H1 (cell line): ENCODE results near the gene RBM44. TPM values are rescaled to one million over a fixed set of nuclear protein-coding genes. Genes with fewer than 3 reads are reported as not detected.

Experiments
- CTCF ChIA-PET: fragments of 300-600 bp; sonication (Branson Sonifier 250); formaldehyde crosslinking; loops from one replicate; lab custom pipeline; 2021; ENCODE audit not compliant: partially characterized antibody; lab: Charles Lee
- POLR2A ChIA-PET: fragments of 300-600 bp; sonication (Branson Sonifier 250); formaldehyde crosslinking; loops from one replicate; lab custom pipeline; 2021; ENCODE audit warnings: inconsistent platforms; ENCODE audit not compliant: partially characterized antibody; lab: Charles Lee
- DNase-seq, 2 experiments: peaks; one replicate each; pipeline versions ENCODE4 v3.0.0 to v3.0.0-alpha.2; 2010 to 2022; ENCODE audit warnings: low spot score in 2 of 2, low read depth in 1 of 2, mixed read lengths in 1 of 2
- FAIRE-seq: peaks from 2 replicates; lab custom pipeline; 2011; peaks lifted over from hg19 to GRCh38; lab: Jason Lieb, UNC
- H2AFZ ChIP-seq: 2 replicates; pipeline ENCODE4 v1.8.1; 2012; ENCODE audit warnings: low read length, inconsistent platforms
- H2AK5ac ChIP-seq: 2 replicates; pipeline ENCODE4 v1.6.1; 2013; ENCODE audit warnings: low read depth, low read length
- H2BK120ac ChIP-seq: replicated peaks from 2 replicates; pipeline ENCODE3; 2013; ENCODE audit warnings: low read depth, low read length, inconsistent platforms
- H2BK12ac ChIP-seq: 2 replicates; pipeline ENCODE4 v1.6.1; 2013; ENCODE audit warnings: low read depth, low read length
- H2BK15ac ChIP-seq: 2 replicates; pipeline ENCODE4 v1.6.1; 2013; ENCODE audit warnings: low read length
- H2BK20ac ChIP-seq: 2 replicates; pipeline ENCODE4 v1.6.1; 2013; ENCODE audit warnings: low read length
- H2BK5ac ChIP-seq: 2 replicates; pipeline ENCODE4 v1.6.1; 2013; ENCODE audit warnings: low read depth, low read length
- H3K14ac ChIP-seq: 2 replicates; pipeline ENCODE4 v1.6.1; 2013; ENCODE audit warnings: inconsistent platforms; ENCODE audit not compliant: insufficient read length
- H3K18ac ChIP-seq: 2 replicates; pipeline ENCODE4 v1.6.1; 2013; ENCODE audit warnings: low read length; ENCODE audit errors: extremely low read depth
- H3K23ac ChIP-seq: 2 replicates; pipeline ENCODE4 v1.6.1; 2013; ENCODE audit warnings: inconsistent platforms; ENCODE audit not compliant: insufficient read length
- H3K23me2 ChIP-seq: 2 replicates; pipeline ENCODE4 v1.6.1; 2013; ENCODE audit warnings: low read depth, low read length
- H3K27ac ChIP-seq: 2 replicates; pipeline ENCODE4 v1.6.1; 2011; ENCODE audit warnings: low read depth, low read length, inconsistent platforms
- H3K27me3 ChIP-seq, 4 experiments: replicated peaks in 1 of 4; 1 replicate in 1 of 4; 2 replicates in 3 of 4; pipeline versions ENCODE4 v1.6.1 to v1.8.1; 2011 to 2013; ENCODE audit warnings: low read length in 3 of 4, mild to moderate bottlenecking in 3 of 4, inconsistent platforms in 2 of 4, mixed read lengths in 2 of 4, moderate library complexity in 1 of 4; ENCODE audit not compliant: control insufficient read depth in 3 of 4, insufficient read depth in 3 of 4; ENCODE audit errors: extremely low read depth in 1 of 4
- H3K36me3 ChIP-seq, 4 experiments: 2 replicates each; pipeline versions ENCODE4 v1.6.1 to v1.8.1; 2011 to 2013; ENCODE audit warnings: mild to moderate bottlenecking in 4 of 4, low read length in 3 of 4, moderate library complexity in 2 of 4, control low read depth in 1 of 4, inconsistent platforms in 1 of 4; ENCODE audit not compliant: insufficient read depth in 4 of 4, control insufficient read depth in 2 of 4
- H3K4ac ChIP-seq: replicated peaks from 2 replicates; pipeline ENCODE3; 2013; ENCODE audit warnings: low read length, low read depth, mixed read lengths, inconsistent platforms; ENCODE audit not compliant: insufficient read length
- H3K4me1 ChIP-seq, 4 experiments: replicated peaks in 1 of 4; 1 replicate in 1 of 4; 2 replicates in 3 of 4; pipeline versions ENCODE4 v1.6.1 to v1.8.1; 2011 to 2013; ENCODE audit warnings: low read length in 3 of 4, inconsistent platforms in 2 of 4, mixed read lengths in 1 of 4; ENCODE audit not compliant: insufficient read depth in 4 of 4, control insufficient read depth in 3 of 4
- H3K4me2 ChIP-seq, 2 experiments: 2 replicates each; pipeline versions ENCODE4 v1.6.1 to v1.8.1; 2011 to 2013; ENCODE audit warnings: low read depth in 2 of 2, low read length in 2 of 2, control low read depth in 1 of 2, inconsistent platforms in 1 of 2, mild to moderate bottlenecking in 1 of 2; ENCODE audit not compliant: insufficient read depth in 1 of 2
- H3K4me3 ChIP-seq, 4 experiments: fragments of 200-600, 300-600 bp in 1 of 4; sonication (generic), shearing (Covaris generic), sonication (Bioruptor Twin) in 1 of 4; 2 replicates each; pipeline versions ENCODE4 v1.5.1 to v1.8.1; 2011 to 2016; ENCODE audit warnings: low read length in 4 of 4, low read depth in 3 of 4, control low read depth in 2 of 4, inconsistent platforms in 2 of 4, mild to moderate bottlenecking in 2 of 4, mixed read lengths in 1 of 4, moderate library complexity in 1 of 4; ENCODE audit not compliant: insufficient read depth in 2 of 4; ENCODE audit errors: extremely low read depth in 1 of 4
- H3K56ac ChIP-seq: replicated peaks from 2 replicates; pipeline ENCODE3; 2013; ENCODE audit warnings: low read depth, mild to moderate bottlenecking, mixed read lengths, low read length, inconsistent platforms; ENCODE audit not compliant: insufficient read length
- H3K79me1 ChIP-seq: 2 replicates; pipeline ENCODE4 v1.6.1; 2013; ENCODE audit warnings: low read depth, low read length, control low read depth
- H3K79me2 ChIP-seq, 2 experiments: 2 replicates each; pipeline versions ENCODE4 v1.6.1 to v1.8.1; 2012 to 2013; ENCODE audit warnings: low read length in 2 of 2, mild to moderate bottlenecking in 2 of 2, inconsistent platforms in 1 of 2; ENCODE audit not compliant: insufficient read depth in 2 of 2, control insufficient read depth in 1 of 2
- H3K9ac ChIP-seq, 4 experiments: replicated peaks in 1 of 4; 1 replicate in 1 of 4; 2 replicates in 3 of 4; pipeline versions ENCODE4 v1.6.1 to v1.8.1; 2011 to 2013; ENCODE audit warnings: low read depth in 3 of 4, low read length in 3 of 4, control low read depth in 2 of 4, mild to moderate bottlenecking in 2 of 4, moderate library complexity in 2 of 4, inconsistent platforms in 1 of 4; ENCODE audit errors: extremely low read depth in 1 of 4
- H3K9me3 ChIP-seq, 2 experiments: 2 replicates each; pipeline versions ENCODE4 v1.6.1 to v1.8.1; 2012 to 2013; ENCODE audit warnings: mild to moderate bottlenecking in 2 of 2, moderate library complexity in 2 of 2, control low read depth in 1 of 2, inconsistent platforms in 1 of 2, low read depth in 1 of 2, low read length in 1 of 2, mixed read lengths in 1 of 2; ENCODE audit not compliant: insufficient read depth in 2 of 2
- H4K20me1 ChIP-seq, 2 experiments: replicated peaks in 1 of 2; 2 replicates each; pipeline versions ENCODE3 to v1.8.1; 2011 to 2013; ENCODE audit warnings: inconsistent platforms in 2 of 2, low read length in 2 of 2, mild to moderate bottlenecking in 1 of 2; ENCODE audit not compliant: insufficient read depth in 2 of 2, control insufficient read depth in 1 of 2
- H4K5ac ChIP-seq: 2 replicates; pipeline ENCODE4 v1.6.1; 2013; ENCODE audit warnings: low read length, low read depth, mixed read lengths, inconsistent platforms; ENCODE audit not compliant: insufficient read length
- H4K8ac ChIP-seq: 2 replicates; pipeline ENCODE4 v1.8.0; 2013; ENCODE audit warnings: mild to moderate bottlenecking, moderate library complexity, low read length, inconsistent platforms; ENCODE audit not compliant: insufficient read depth; ENCODE audit errors: extremely low read depth
- H4K91ac ChIP-seq: replicated peaks from 2 replicates; pipeline ENCODE3; 2013; ENCODE audit warnings: low read length, mixed read lengths, inconsistent platforms; ENCODE audit not compliant: insufficient read length
- BACH1 ChIP-seq: IDR thresholded peaks from 2 replicates; pipeline ENCODE4 v1.6.1; 2012; ENCODE audit warnings: low read length, improper control_type of control experiment
- CREB1 ChIP-seq: IDR thresholded peaks from 2 replicates; pipeline ENCODE4 v1.6.1; 2012; ENCODE audit warnings: inconsistent platforms
- GTF2F1 ChIP-seq: IDR thresholded peaks from 2 replicates; pipeline ENCODE4 v1.6.1; 2012; ENCODE audit warnings: low read depth, low read length, improper control_type of control experiment, borderline replicate concordance
- MAFK ChIP-seq: IDR thresholded peaks from 2 replicates; pipeline ENCODE4 v1.6.1; 2012; ENCODE audit warnings: low read depth, mild to moderate bottlenecking, improper control_type of control experiment, low read length
- SIN3A ChIP-seq, 2 experiments: IDR thresholded peaks in 1 of 2; conservative IDR thresholded peaks in 1 of 2; 2 replicates each; pipeline ENCODE4 v1.6.1; 2011 to 2012; ENCODE audit warnings: low read length in 2 of 2, improper control_type of control experiment in 1 of 2, low read depth in 1 of 2, mild to moderate bottlenecking in 1 of 2
- SRF ChIP-seq: IDR thresholded peaks from 2 replicates; pipeline ENCODE4 v1.6.1; 2011; ENCODE audit warnings: mild to moderate bottlenecking, low read depth, low read length, moderate library complexity
- TAF7 ChIP-seq: optimal IDR thresholded peaks from 2 replicates; pipeline ENCODE3; 2011; ENCODE audit warnings: low read depth, mild to moderate bottlenecking, inconsistent platforms, low read length, moderate library complexity, borderline replicate concordance
- WGBS, 2 experiments: shearing (Covaris generic) in 1 of 2; methylation state at CpG; one replicate each; pipeline versions ENCODE4 v1.1.6 to v1.1.7; 2013 to 2015; ENCODE audit warnings: low lambda C conversion rate in 2 of 2, mixed read lengths in 2 of 2, inconsistent platforms in 1 of 2, low coverage in 1 of 2, missing lambda C conversion rate in 1 of 2; ENCODE audit not compliant: insufficient replicate concordance in 2 of 2, insufficient coverage in 1 of 2, insufficient read length in 1 of 2; ENCODE audit errors: extremely low coverage in 1 of 2, missing lambda C conversion rate in 1 of 2; 5-methylcytosine and 5-hydroxymethylcytosine counted together
- polyA plus RNA-seq, 7 experiments: library from polyadenylated mRNA; depleted of rRNA in 3 of 7; stranded (reverse) in 5 of 7; unstranded in 2 of 7; fragments of >200 nt in 5 of 7; fragments of 200-250 nt in 2 of 7; gene quantifications; 1 replicate in 5 of 7; 2 replicates in 1 of 7; 4 replicates in 1 of 7; pipeline versions ENCODE4 v1.2.1 to v1.2.3, GENCODE V29; 2011 to 2013; ENCODE audit warnings: missing spikeins in 2 of 7, mixed read lengths in 2 of 7
- total RNA-seq: library from RNA; stranded (reverse); fragmentation: NEBNext Ultra II Directional; extraction: Animal tissue kit (Norgen Biotek cat#: 25700); gene quantifications from 2 replicates; pipeline ENCODE4 v1.2.1, GENCODE V29; 2021
- TF ChIP-seq, protein P1 (sequence below): IDR thresholded peaks from 2 replicates; pipeline ENCODE4 v1.6.1; 2012; ENCODE audit warnings: inconsistent platforms
- TF ChIP-seq, protein P2 (sequence below), 3 experiments: IDR thresholded peaks; 1 replicate in 2 of 3; 2 replicates in 1 of 3; pipeline versions ENCODE4 v1.5.1 to v1.6.1; 2011; ENCODE audit warnings: low read length in 3 of 3, mild to moderate bottlenecking in 3 of 3, inconsistent platforms in 2 of 3, low read depth in 1 of 3, moderate library complexity in 1 of 3; ENCODE audit not compliant: insufficient read depth in 1 of 3; ENCODE audit errors: control extremely low read depth in 1 of 3

RBM44 gene
- total and polyA plus RNA-seq, 2 of the 8 experiments (the other 6 are each of a cell fraction or from before 2014, with no cell fraction given): 0.12 to 0.43 TPM

DNA sequence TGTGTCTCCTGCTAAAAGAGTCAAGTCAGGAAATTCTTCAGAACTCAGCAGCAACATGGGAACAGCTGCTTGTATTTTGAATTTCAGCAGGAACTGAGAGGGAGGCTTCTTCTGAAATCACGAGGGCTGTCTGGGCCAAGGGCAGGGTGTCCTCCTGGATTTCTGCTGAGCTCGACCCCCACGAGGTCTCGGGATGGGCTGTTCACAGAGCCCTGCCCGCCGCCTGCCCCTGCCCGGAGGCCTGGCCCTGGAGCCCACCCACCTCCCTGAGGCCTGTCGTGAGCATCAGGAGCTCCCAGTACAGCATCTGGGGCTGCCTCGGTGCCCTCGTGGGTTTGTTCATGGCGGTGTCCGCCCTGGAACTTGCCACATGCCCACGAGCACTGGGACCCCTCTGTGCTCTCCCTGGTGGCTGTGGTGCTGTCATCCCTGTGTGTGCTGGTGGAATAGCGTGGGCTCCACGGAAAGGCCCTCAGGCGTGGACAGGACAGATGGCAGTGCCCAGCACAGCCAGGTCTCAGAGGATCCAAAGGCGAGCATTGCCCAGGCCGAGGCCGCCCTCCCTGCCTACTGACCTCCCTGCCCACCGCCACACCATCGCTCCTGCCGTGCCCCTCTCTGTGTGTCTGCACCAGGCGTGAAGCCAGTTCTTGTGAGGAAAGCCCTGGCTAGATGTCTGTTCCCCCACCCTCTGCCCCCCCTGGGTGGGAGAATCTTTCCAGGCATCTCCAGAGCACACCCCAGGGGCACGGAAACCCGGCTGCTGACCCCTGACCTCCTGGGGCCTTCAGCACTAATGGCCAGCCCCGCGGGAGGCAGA, 86.7 kb downstream of the RBM44 start:
- Histone ChIP-seq H2BK12ac (no peak overlapping the region), H4K8ac (no peak overlapping the region; the same call in 1 of the 2 replicates), H3K4ac (no peak overlapping the region), H3K18ac (no peak overlapping the region), H3K56ac (no peak overlapping the region), H3K9ac (no peak overlapping the region), H3K36me3 (no peaks in the 10 kb centered on the region), H3K9me3 (no peaks in the 10 kb centered on the region), H3K4me2 (no peak overlapping the region), H3K4me3 (no peak overlapping the region), H2AK5ac (no peak overlapping the region), H4K91ac (no peak overlapping the region), H2BK5ac (no peak overlapping the region), H3K27ac (no peak overlapping the region), H3K27me3 (no peaks in the 10 kb centered on the region), H2AFZ (no peak overlapping the region), H3K79me2 (no peaks in the 10 kb centered on the region), H2BK120ac (no peak overlapping the region), H3K23ac (no peak overlapping the region), H4K5ac (no peak overlapping the region), H4K20me1 (no peaks in the 10 kb centered on the region), H3K4me1 (peaks cover 0 to 4% (median under 1%) of the 10 kb centered on the region in 4 experiments; a peak in 1 of 7 replicates), H3K23me2 (no peaks in the 10 kb centered on the region), H3K79me1 (no peaks in the 10 kb centered on the region), H3K14ac (no peak overlapping the region), H2BK15ac (no peak overlapping the region; the same call in 1 of the 2 replicates), H2BK20ac (no peak overlapping the region)
- POLR2A ChIA-PET: no interaction called here
- CTCF ChIA-PET: interaction anchor here (1.1 to 1.9 kb wide), 2 partner anchors 9 to 27 kb away, joined by 3 to 5 read pairs; no protein-coding TSS in a partner anchor
- 94% methylated on average over 25 of the region's 27 CpGs; no CpG with 5 or more reads in 1 of the 2 experiments for WGBS, 2 experiments
- FAIRE-seq (no peak), DNase-seq (no peak)
- no peak for TF ChIP-seq SIN3A (conservative IDR thresholded peaks at IDR 0.05 in 1 of 2, IDR thresholded peaks at IDR 0.05 in 1 of 2; ENCODE audit: low read depth in 1 of 2, low read length in 2 of 2)
- no peak for TF ChIP-seq MAFK
- TF ChIP-seq GTF2F1: no peak
- TF ChIP-seq, protein P1, sequence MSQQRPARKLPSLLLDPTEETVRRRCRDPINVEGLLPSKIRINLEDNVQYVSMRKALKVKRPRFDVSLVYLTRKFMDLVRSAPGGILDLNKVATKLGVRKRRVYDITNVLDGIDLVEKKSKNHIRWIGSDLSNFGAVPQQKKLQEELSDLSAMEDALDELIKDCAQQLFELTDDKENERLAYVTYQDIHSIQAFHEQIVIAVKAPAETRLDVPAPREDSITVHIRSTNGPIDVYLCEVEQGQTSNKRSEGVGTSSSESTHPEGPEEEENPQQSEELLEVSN: no peak
- no peak for TF ChIP-seq BACH1
- no peak for TF ChIP-seq SRF
- TF ChIP-seq CREB1: no peak
- TF ChIP-seq, protein P2, sequence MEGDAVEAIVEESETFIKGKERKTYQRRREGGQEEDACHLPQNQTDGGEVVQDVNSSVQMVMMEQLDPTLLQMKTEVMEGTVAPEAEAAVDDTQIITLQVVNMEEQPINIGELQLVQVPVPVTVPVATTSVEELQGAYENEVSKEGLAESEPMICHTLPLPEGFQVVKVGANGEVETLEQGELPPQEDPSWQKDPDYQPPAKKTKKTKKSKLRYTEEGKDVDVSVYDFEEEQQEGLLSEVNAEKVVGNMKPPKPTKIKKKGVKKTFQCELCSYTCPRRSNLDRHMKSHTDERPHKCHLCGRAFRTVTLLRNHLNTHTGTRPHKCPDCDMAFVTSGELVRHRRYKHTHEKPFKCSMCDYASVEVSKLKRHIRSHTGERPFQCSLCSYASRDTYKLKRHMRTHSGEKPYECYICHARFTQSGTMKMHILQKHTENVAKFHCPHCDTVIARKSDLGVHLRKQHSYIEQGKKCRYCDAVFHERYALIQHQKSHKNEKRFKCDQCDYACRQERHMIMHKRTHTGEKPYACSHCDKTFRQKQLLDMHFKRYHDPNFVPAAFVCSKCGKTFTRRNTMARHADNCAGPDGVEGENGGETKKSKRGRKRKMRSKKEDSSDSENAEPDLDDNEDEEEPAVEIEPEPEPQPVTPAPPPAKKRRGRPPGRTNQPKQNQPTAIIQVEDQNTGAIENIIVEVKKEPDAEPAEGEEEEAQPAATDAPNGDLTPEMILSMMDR (IDR thresholded peaks at IDR 0.05; ENCODE audit: control extremely low read depth in 1 of 3, insufficient read depth in 1 of 3, low read depth in 1 of 3, low read length in 3 of 3): no peak
- TF ChIP-seq TAF7: no peak
